CD4-positive, alpha-beta T cell treated with Interleukin-1 beta for 1 hour (primary cell): ENCODE results near the gene SLAMF7.
"Not testable (repeated sequence)": the region's sequence is repeated elsewhere in the genome, so short reads cannot be mapped to it uniquely, and the experiment has no call there.

Experiments
- DNase-seq, 2 donors: peaks; one replicate each; pipeline ENCODE4 v3.0.0-alpha.2; 2020 to 2022

SLAMF7 gene, protein sequence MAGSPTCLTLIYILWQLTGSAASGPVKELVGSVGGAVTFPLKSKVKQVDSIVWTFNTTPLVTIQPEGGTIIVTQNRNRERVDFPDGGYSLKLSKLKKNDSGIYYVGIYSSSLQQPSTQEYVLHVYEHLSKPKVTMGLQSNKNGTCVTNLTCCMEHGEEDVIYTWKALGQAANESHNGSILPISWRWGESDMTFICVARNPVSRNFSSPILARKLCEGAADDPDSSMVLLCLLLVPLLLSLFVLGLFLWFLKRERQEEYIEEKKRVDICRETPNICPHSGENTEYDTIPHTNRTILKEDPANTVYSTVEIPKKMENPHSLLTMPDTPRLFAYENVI

DNA sequence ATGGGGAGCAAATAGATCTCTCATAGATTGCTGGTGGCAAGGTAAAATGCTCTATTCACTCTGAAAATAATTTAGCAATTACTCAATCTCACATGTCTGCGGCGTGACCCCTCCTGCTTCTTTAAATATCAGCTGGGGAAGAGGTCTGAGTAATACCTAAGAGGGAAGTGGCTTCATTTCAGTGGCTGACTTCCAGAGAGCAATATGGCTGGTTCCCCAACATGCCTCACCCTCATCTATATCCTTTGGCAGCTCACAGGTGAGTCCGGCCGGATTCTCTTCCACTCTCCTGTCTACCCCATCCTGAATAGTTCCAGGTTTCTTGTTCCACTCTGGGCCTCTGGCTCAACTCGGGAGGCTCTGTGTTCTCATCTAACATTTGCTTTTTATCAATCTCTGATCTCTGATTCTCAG, at the start of gene SLAMF7:
Gene SLAMF7, plus strand, starts transcription at position 150 of the 414 bp plus-strand sequence. Its CDS starts 55 bp downstream, at position 205.
- DNase-seq: peak; percentile 54 to 60

DNA sequence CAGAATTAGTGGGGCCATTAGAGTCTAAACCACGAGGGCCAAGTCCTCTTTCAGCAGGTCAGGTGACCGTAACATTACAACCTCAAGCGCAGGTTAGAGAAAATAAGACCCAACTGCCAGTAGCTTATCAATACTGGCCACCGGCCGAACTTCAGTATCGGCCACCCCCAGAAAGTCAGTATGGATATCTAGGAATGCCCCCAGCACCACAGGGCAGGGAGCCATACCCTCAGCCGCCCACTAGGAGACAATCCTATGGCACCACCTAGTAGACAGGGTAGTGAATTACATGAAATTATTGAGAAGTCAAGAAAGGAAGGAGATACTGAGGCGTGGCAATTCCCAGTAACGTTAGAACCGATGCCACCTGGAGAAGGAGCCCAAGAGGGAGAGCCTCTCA, 46.7 kb upstream of the SLAMF7 start:
- DNase-seq: not testable (repeated sequence)

DNA sequence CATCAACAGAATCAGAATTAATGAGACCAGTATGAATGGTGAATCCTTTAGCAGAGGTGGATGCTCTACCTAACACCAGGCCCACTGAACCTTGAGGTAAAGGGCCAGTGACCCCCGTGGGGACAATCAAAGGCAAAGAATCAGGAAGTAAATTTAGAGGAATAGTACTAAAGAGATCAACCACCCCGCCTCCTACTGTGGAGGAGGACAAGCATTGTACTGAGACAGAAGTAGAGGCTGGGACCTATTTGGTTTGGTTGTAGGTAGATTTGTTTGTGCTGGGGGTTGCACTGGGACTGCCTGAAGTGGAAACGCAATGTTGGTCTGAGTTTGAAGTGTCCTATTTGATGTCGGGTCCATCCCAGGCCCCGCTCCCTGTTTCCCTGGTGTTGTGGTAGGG, 36.9 kb upstream of the SLAMF7 start:
- DNase-seq: no peak

DNA sequence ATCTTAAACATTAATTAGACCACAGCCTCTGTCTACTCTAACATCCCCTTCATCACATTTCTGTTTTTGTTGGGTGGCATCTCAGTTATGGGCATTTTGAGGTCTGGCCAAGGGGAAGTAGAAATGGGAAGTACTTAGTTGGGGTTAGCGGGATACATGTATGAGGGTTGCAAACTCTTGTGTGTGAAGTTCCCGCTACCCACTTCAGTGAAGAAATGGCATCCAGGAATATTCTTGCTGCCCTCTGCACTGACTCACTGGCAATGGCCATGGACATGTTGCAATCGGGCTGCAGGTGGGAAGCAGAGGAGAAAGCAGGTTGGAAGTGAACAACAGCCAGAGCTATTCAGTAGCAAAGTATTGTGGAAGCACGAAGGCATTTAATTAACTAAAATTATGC, 34.8 kb upstream of the SLAMF7 start:
- peak in 1 of 2 donors; percentile 46 for DNase-seq

DNA sequence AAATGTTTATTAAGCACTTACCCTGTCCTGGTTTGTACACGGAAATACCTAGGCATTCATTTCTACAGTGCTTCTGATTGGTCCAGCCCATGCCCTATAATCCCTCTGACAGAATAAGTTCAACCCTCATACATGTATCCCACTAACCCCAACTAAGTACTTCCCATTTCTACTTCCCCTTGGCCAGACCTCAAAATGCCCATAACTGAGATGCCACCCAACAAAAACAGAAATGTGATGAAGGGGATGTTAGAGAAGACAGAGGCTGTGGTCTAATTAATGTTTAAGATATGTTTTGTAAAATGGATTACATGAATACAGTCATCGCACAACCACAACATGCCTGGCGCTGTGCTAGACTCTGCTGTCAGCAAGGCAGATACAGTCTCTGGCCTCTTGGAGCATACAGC, 33.8 kb upstream of the SLAMF7 start:
- DNase-seq: peak in 1 of 2 donors; percentile 21

DNA sequence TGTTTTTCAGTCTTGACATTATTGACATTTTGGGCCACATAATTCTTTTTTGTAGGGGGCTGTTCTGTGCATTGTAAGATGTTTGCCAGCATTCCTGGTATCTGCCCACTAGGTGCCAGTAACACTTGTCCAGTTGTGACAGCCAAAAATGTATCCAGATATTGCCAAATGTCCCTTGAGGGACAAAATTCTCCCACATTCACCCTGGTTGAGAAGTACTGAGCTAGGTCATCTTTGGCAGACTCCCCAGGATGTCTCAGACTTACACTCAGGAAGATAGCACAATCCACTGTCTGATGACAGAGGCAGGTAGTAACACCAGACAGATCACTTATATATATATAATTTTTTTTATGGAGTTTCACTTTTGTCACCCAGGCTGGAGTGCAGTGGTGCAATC, 33.3 kb upstream of the SLAMF7 start:
- no peak for DNase-seq

DNA sequence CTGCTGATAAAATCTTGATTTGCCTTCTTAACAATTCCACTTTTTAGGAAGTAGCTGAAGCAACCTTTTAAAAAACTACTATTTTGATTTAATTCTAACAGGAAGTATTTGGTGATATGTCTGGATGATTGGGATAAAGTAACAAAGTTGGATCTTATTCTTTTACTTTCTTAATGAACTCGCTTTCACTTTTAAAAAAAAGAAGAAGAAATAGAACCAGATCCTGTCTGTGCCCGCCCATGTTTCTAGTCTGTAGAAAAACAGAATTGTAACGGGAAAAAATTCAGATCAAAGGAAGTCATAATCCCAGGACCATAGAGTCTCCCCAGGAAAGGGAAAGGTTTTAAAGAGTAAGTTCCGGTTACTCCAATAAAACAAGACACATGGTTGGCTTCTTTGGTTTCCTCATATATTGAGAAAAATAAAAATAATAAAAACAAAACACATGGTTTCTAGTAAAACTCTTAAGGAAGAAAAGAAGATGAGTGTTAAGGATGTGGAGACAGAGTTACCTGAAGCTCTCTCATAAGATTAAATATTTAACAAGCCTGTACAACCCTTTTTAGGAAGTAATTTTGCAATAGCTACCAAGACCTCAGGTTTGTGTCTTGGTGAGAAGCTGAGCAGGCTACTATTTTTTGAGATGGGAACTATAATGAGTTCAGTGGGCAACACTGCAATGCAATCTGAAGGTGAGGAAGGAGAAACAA, 32.4 kb upstream of the SLAMF7 start:
- DNase-seq: no peak

DNA sequence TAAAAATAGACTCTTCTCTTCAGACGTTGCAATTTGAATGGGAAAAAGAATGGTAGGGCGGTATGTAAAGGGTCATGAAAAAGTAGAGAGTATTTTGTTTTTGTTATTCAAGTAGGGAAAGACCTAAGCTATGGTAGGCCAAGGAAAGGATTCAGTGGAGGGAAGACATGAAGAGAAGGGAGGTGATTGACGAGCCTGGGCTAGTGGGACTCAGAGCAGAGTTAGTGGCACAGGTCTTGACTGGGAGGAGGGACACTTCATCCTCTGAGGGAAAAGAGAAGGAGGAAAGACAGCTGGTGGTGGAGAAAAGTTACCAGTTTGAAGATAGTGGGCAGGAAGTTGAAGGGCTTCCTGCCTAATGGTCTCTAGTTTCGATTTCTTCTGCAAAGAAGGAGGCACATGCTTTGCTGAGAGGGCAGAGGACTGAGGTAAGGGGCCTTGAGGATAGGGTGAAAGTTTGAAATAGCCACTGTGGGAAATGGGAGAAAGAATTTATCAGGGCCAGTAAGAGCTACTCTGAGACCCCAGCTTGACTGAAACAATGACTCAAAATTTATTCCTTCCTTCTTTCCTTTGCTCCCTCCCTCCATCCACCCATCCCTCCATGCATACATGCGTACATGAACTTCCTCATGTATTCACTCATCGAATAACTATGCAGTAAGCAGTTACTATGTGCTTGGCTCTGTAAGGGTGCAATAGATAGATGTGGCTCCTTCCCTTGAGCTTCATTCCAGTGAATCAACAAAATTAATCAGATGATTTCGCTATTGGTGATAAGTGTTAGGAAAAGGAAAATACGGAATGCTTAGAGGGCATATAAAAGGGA, 31.6 kb upstream of the SLAMF7 start:
- DNase-seq: peak in 1 of 2 donors; percentile 54

DNA sequence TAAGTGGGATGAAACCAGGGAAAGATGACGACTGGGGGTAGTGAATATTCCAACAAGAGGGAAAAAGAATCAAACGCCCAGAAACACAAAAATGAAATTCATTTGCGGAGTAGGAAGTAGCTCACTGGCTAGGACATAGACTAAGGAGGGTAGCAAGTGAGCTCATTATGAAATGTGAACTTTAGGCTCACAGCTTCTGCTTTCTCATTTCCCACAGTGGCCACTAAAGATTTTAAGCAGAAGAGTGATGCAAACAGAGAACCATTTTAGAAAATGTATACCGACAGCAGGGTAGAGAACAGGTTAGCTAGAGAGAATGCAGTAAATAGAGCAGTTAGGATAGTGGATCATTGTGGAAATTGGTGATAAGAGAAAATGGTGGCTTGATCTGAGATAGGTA, 30.9 kb upstream of the SLAMF7 start:
- no peak for DNase-seq

DNA sequence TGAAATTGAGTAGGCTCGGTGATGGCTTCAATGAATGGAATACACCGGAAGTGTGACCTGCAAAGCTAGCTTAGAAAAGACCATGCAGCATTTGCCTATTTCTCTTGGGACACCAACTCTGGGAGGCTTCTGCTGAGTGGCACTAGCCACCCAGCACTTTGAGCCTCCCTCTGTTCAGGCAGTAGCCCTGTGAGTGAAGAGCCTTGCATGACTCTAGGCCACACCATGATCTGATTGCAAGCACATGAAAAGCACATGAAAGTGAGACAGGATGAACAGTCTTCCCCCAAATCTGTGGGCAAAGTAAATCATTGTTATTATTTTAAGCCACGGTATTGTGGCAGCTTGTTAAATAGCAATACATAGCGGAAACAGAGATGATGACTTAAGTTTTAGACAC, 30.2 kb upstream of the SLAMF7 start:
- DNase-seq: peak in 1 of 2 donors; percentile 46

DNA sequence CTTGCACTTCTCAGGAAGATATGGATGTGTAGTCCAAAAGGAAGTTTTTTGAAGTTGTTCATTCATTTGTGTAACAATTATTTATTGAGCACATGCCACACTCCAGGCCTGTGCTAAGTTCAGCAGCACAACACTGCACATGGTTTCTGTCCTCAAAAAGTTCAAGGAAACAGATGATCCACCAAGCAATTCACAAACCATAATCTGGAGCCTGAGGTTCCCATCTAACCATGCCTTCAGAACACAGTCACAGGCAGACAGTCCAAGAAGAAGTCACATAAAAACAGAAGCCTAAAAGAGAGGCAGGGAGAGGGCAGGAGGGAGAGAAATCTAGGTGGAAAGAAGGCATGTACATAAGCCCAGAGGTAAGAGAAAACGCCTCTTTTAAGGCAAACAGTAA, 29.3 kb upstream of the SLAMF7 start:
- no peak for DNase-seq

DNA sequence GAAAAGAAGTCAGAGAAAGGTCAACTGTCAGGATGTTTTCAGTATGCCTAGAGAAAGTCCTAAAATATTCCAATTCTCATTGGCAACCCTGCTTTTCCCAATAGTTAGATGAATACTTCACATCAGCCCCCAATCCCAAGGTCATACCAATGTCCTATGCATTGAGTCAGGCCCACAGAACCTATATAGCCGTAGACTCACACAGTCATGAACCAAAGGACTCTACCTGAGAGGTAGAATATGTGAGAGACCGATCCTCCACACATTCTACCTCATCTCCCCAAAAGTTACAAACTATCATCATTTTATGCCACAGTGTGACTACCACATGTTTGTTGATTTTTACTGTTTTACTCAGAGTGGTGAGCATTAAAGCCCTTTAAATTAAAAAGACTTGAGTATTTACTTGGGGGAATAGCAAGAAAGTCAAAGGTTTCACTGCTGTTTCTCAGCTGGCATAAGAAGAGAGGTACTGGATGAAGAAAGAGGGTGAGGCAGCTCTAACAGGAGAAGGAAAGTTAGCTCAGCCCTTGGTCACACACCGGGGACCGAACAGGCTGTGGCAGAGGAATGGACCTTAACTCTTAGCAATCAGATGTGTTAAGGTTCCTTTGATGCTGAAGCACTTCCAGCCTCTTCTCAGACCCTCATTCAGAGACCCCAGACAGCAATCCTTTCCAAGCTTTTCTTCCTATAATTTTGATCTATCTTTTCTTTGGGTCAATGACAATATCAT, 28.4 kb upstream of the SLAMF7 start:
- DNase-seq: no peak

DNA sequence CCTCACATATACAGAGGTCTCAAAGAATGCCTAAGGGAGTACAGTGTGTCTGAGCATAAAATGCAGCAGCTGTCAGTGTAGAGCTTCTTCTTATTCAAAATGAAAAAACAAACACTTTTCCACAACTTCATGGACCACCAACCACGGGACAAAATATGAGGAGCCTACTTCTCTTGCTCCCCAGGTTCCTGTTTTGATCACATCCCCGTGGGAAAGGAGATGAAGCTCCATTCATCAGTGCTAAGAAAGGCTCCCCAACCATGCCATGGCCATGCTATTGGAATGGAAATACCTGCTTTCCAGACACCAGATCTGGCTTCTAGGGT, 27.8 kb upstream of the SLAMF7 start:
- no peak for DNase-seq

DNA sequence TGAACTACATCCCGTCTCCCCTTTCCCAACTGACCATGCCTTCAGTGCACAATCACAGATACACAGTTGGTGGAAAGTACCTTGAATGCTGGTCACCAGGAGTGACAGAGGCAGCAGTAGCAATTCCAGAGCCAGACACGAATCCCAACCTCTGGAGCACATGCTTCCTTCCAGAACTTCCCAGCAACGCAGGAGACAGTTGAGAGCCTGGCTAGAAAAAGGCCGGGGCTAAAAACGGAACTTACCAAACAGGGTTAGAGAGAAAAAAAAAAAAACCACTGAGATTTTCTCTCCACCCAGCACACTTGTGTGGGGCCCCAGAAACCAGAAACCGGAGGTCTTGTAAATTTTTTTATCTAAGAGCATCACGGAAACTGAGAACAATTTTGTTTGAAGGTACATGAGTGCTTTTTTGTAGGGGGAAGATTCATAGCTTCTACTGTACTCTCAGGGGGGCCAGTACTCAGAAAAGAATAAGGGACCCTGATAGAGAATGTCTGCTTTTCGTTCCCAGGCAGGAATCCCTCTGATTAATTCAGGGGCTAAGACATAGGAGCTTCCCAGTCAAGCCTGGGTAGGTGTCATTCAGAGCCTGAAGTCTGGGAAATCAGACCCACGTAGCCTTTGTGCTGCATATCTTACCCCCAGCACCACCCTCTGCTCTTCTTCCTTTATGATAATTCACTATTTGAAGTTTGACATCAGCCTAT, 27.3 kb upstream of the SLAMF7 start, which contains the start of gene CD48:
Gene CD48, minus strand, starts transcription at position 221 of the 710 bp plus-strand sequence. Its CDS starts 59 bp downstream, at position 162.
- DNase-seq: peak; percentile 62 to 75

DNA sequence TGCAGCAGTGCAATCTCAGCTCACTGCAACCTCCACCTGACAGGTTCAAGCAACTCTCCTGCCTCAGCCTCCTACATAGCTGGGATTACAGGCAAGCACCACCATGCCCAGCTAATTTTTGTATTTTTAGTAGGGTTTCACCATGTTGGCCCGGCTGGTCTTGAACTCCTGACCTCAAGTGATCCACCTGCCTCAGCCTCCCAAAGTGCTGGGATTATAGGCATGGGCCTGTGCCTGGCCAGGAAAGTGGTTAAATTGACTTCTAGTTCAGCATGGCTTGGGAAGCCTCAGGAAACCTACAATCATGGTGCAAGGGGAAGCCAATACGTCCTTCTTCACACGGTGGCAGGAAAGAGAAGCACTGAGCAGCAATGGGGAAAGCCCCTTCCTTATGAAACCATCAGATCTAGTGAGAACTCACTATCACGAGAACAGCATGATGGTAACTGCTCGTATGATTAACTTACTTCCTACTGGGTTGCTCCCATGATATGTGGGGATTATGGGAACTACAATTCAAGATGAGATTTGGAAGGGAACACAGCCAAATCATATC, 26.4 kb upstream of the SLAMF7 start:
- DNase-seq: peak; percentile 64 to 73

DNA sequence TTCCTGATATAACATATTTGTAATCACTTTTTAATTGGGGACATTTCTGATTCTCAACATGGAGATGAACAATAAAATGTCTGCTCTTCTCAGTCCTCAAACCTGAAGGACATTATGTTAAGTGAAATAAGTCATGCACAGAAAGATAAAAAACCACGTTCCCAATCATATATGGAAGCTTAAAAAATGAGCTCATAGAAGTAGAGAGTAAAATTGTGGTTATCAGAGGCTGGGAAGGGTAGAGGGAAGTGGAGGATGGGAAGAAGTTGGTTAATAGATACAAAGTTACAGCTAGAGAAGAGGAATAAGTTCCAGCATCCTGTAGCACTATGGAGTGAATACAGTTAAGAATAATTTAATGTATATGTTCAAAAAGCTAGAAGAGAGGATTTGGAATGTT, 25.9 kb upstream of the SLAMF7 start:
- no peak for DNase-seq

DNA sequence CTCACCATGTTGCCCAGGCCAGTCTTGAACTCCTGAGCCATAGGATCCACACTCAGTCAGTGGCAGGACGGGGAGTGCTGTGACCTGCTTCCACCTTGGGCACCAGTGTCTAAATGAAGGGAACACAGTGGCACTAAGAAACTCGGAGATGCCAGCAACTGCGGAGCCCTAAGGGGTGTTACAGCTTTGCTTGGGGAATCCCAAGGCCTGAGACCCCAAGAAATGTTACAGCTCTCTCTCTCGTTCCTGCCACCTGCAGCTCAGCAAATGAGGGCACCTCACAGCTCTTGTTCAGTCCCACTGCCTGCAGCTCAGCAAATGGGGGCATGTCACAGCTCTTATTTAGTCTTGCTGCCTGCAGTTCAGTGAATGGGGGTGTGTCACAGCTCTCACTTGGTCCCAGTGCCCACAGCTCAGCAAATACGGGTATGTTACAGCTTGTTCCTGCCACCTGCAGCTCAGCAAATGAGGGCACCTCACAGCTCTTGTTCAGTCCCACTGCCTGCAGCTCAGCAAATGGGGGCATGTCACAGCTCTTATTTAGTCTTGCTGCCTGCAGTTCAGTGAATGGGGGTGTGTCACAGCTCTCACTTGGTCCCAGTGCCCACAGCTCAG, 24.9 kb upstream of the SLAMF7 start:
- DNase-seq: not testable (repeated sequence)

DNA sequence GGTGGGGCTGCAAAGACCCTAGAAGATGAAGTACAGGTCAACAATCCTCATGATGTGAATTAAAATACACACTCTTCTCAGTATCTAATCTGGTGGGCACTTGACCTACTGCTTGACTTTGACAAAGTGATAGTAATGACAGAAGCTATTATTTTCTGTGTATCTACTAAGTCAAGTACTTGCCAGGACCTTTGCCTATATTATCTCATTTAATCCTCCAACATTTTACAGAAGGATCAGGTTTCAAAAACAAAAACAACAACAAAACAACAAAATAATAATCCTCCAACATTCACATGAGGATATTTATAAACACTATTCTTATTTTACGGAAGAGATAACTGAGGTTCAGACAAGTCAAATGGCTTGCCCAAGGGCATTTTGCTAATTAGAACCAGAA, 23.0 kb upstream of the SLAMF7 start:
- no peak for DNase-seq

DNA sequence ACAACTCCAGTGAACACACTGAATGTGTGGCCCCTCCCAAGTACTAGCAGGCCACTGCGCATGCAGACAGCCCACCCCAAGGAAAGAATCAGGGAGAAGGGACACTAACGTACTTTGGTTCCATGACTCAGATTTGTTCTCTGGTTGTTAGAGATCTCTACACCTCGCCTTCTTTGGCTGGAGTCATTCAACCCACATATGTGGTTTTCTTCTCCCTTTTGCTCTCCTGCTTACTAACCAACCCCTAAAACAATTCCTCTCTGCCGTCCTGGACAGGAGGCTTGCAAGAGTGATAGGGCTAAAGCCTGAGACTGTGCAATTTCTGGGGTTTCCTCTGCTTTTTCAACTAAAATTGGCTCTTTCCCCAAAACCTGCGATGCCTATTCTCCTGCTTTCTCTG, 21.7 kb upstream of the SLAMF7 start:
- no peak for DNase-seq

DNA sequence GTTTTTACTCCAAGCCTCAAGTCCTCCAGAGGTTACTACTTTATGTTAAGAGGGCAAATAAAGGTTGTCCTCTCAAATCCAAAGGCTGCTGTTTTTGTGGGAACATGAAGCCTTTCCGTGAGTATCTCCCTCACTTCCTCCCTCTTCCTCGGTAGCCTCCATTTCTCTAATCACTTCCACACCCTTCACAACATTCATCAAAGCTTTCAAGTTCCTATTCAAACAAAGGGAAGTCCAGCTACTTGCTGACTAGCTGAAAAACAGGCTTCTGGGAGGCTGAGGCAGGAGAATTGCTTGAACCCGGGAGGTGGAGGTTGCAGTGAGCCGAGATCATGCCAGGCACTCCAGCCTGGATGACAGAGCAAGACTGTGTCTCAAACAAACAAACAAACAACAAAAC, 20.8 kb upstream of the SLAMF7 start:
- no peak for DNase-seq

DNA sequence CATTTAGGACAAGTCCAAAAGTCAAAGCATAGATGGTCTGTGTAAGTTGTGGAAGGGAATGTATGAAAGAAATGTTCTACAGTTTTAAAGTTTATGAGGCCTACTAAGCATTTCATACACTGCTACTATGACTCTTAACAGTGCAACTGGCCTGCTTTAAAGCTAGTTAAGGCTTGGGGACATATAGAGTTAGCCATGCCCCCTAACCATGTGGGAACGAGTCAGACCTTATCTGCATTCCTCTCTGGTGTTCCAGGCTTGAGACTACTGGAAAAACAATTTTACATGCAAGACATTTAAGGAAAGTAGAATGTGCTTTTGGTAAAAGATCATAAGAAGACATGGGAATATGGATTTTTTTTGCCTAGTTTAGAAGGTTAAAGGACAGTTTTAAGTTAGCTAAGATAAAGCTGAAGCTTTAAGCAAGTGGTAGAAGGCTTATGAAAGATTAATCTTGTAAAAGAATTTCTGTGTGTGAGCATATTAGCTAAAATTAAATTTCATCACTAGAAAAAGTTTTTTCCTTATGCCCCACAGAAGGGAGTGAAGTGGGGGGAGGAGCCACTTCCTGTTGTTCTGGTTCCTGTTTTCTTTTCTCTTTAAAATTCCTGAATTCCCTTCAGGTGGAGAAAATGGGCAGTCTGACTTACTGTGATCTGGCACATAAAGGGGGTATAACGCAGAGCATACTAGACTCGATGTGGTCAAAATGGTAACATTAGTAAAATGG, 18.5 kb upstream of the SLAMF7 start:
- DNase-seq: no peak
